Tibial nerve (tissue), 3 donors: Measurements from ENCODE around the gene SH3BP2.
"Not testable (repeated sequence)": the region's sequence is repeated elsewhere in the genome, so short reads cannot be mapped to it uniquely, and the experiment has no call there.

Experiments
- EP300 ChIP-seq, 2 donors: sonication (generic); formaldehyde crosslinking; IDR thresholded peaks; one replicate each; pipeline ENCODE4 v1.6.1; 2017; ENCODE audit warnings: antibody characterized with exemption in 2 of 2, mild to moderate bottlenecking in 1 of 2
- POLR2A ChIP-seq, 2 donors: fragments of 450-650 bp; IDR thresholded peaks; one replicate each; pipeline ENCODE4 v1.6.1; 2017; ENCODE audit warnings: antibody characterized with exemption in 2 of 2, mild to moderate bottlenecking in 2 of 2, moderate library complexity in 2 of 2

DNA sequence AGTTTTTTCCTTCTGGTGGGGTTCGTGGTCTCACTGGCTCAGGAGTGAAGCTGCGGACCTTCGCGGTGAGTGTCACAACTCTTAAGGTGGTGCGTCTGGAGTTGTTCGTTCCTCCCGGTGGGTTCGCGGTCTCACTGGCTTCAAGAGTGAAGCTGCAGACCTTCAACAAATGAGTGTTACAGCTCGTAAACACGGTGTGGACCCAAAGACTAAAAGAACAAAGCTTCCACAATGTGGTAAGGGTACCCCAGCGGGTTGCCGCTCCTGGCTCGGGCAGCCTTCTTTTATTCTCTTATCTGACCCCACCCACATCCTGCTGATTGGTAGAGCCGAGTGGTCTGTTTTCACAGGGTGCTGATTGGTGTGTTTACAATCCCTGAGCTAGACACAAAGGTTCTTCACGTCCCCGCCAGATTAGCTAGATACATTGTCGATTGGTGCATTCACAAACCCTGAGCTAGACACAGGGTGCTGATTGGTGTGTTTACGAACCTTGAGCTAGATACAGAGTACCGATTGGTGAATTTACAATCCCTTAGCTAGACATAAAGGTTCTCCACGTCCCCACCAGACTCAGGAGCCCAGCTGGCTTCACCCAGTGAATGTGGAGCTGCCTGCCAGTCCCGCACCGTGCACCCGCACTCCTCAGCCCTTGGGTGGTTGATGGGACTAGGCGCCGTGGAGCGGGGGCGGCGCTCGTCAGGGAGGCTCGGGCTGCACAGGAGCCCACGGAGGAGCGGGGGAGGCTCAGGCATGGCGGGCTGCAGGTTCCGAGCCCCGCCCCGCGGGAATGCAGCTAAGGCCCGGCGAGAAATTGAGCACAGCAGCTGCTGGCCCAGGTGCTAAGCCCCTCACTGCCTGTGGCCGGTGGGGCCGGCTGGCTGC lies 30.2 kb upstream of the SH3BP2 start:
- TF ChIP-seq EP300, POLR2A (IDR thresholded peaks at IDR 0.05): not testable (repeated sequence)
